Calu3 (cell line): ENCODE measurements around the gene PXDN. TPM values are rescaled to one million over a fixed set of nuclear protein-coding genes. Genes with fewer than 3 reads are reported as not detected.

ENCODE experiments used
- BruUV-seq: library from RNA; stranded (reverse); fragments of 400-500 nt; replicated peaks from 2 replicates; lab custom pipeline; 2021; lab: Mats Ljungman, UMichigan
- CTCF ChIA-PET: fragments of 300-600 bp; sonication (Branson Sonifier 250); formaldehyde crosslinking; loops from one replicate; lab custom pipeline; 2022; ENCODE audit warnings: antibody characterized with exemption; lab: Charles Lee
- DNase-seq: peaks from one replicate; pipeline ENCODE4 v3.0.0; 2022
- H3K27ac Mint-ChIP-seq: one replicate; pipeline ENCODE4 v1.8.0; 2022; ENCODE audit warnings: mixed read lengths; ENCODE audit not compliant: unreplicated experiment
- H3K27me3 Mint-ChIP-seq: one replicate; pipeline ENCODE4 v1.8.0; 2022; ENCODE audit warnings: mixed read lengths; ENCODE audit not compliant: unreplicated experiment
- H3K36me3 Mint-ChIP-seq: one replicate; pipeline ENCODE4 v1.8.0; 2022; ENCODE audit warnings: mild to moderate bottlenecking, moderate library complexity, mixed read lengths; ENCODE audit not compliant: insufficient read depth, unreplicated experiment
- H3K4me1 Mint-ChIP-seq: one replicate; pipeline ENCODE4 v1.8.0; 2022; ENCODE audit warnings: mild to moderate bottlenecking, low read depth, mixed read lengths; ENCODE audit not compliant: unreplicated experiment
- H3K4me3 Mint-ChIP-seq: one replicate; pipeline ENCODE4 v1.8.0; 2022; ENCODE audit warnings: mild to moderate bottlenecking, low read depth, moderate library complexity, mixed read lengths; ENCODE audit not compliant: unreplicated experiment
- H3K9me3 Mint-ChIP-seq: one replicate; pipeline ENCODE4 v1.8.0; 2022; ENCODE audit warnings: low read depth, mixed read lengths; ENCODE audit not compliant: unreplicated experiment
- CTCF ChIP-seq: fragments of 200-600 bp; IDR thresholded peaks from one replicate; pipeline ENCODE4 v1.8.0; 2022; ENCODE audit warnings: antibody characterized with exemption; ENCODE audit not compliant: unreplicated experiment
- intact Hi-C: fragments of 100-400 bp; cut with micrococcal nuclease; formaldehyde crosslinking; loops from one replicate; pipeline ENCODE4 v1.10.0; 2022; ENCODE audit not compliant: unreplicated experiment
- total RNA-seq: library from RNA; stranded (reverse); gene quantifications from 2 replicates; pipeline ENCODE4 v1.2.3, GENCODE V29; 2022

PXDN gene
- total RNA-seq, 1 experiment from 2014 or later, result not detected

- Mint-ChIP-seq H3K27me3 (no peaks in the 10 kb centered on the region), H3K9me3 (no peaks in the 10 kb centered on the region), H3K4me3 (no peak overlapping the region), H3K4me1 (no peaks in the 10 kb centered on the region), H3K27ac (no peak overlapping the region), H3K36me3 (no peaks in the 10 kb centered on the region)
- no TSS peak for BruUV-seq
- intact Hi-C loops, result no loop called here
- DNase-seq, result no peak
- TF ChIP-seq CTCF, result no peak
- CTCF ChIA-PET, result no interaction called here
These were observed 44.2 kb upstream of the PXDN start for GRCh38 chr2:1788478-1788959.

- BruUV-seq, result no TSS peak
- CTCF ChIA-PET, result interaction anchor here (0.6 kb wide), 1 partner anchor 915 kb away, joined by 3 read pairs; no protein-coding TSS in a partner anchor
- no peak for TF ChIP-seq CTCF
- H3K4me3 Mint-ChIP-seq, result no peak overlapping the region
- no peaks in the 10 kb centered on the region for H3K4me1 Mint-ChIP-seq
- H3K9me3 Mint-ChIP-seq, result no peaks in the 10 kb centered on the region
- intact Hi-C loops, result no loop called here
- no peaks in the 10 kb centered on the region for H3K36me3 Mint-ChIP-seq
- no peaks in the 10 kb centered on the region for H3K27me3 Mint-ChIP-seq
- DNase-seq, result no peak
- H3K27ac Mint-ChIP-seq, result no peak overlapping the region
These were observed 43.6 kb upstream of the PXDN start for GRCh38 chr2:1787755-1788477.

- CTCF ChIA-PET, result no interaction called here
- Mint-ChIP-seq H3K4me1 (no peaks in the 10 kb centered on the region), H3K4me3 (no peak overlapping the region), H3K36me3 (no peaks in the 10 kb centered on the region), H3K27me3 (no peaks in the 10 kb centered on the region), H3K9me3 (peaks cover 10% of the 10 kb centered on the region), H3K27ac (no peak overlapping the region)
- BruUV-seq, result no TSS peak
- intact Hi-C loops, result no loop called here
- DNase-seq, result no peak
- TF ChIP-seq CTCF, result no peak
These were observed 40.8 kb upstream of the PXDN start for GRCh38 chr2:1784986-1785617.

- Mint-ChIP-seq H3K27ac (no peak overlapping the region), H3K9me3 (peaks cover 10% of the 10 kb centered on the region), H3K4me3 (no peak overlapping the region), H3K36me3 (no peaks in the 10 kb centered on the region), H3K27me3 (no peaks in the 10 kb centered on the region), H3K4me1 (no peaks in the 10 kb centered on the region)
- no peak for TF ChIP-seq CTCF
- DNase-seq, result no peak
- BruUV-seq, result no TSS peak
- intact Hi-C loops, result no loop called here
- CTCF ChIA-PET, result no interaction called here
These were observed 39.8 kb upstream of the PXDN start for GRCh38 chr2:1784087-1784486.
